GM21825 (cell line): ENCODE results near the gene CELF5.

Source experiments
- ATAC-seq: cut with Tn5 transposase; IDR thresholded peaks from one replicate; pipeline ENCODE4 v1.9.1; 2021; ENCODE audit warnings: mild to moderate bottlenecking, moderate library complexity; ENCODE audit not compliant: unreplicated experiment

The CELF5 gene

GRCh38 chr19:3236272-3236671 lies 11.8 kb downstream of the CELF5 start:
- no peak for ATAC-seq

GRCh38 chr19:3238066-3238561 lies 13.7 kb downstream of the CELF5 start:
- no peak for ATAC-seq

DNA sequence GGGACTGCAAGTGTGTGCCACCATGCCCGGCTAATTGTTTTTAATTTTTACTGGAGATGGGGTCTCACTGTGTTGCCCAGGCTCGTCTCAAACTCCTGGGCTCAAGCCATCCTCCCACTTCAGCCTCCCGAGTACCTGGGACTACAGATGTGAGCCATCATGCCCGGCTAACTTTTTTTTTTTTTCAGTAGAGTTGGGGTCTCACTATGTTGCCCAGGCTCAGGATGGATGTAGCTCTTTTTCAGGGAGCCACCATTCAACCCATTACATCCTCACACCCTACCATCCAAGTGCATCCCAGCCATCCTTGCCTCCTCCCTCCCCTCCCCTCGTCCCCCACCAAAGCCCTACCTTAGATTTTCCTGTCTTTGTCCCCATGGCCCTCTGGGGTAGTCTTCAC lies 14.9 kb downstream of the CELF5 start:
- ATAC-seq, result no peak

- no peak for ATAC-seq
These were observed 19.6 kb downstream of the CELF5 start for GRCh38 chr19:3243819-3244700.

DNA sequence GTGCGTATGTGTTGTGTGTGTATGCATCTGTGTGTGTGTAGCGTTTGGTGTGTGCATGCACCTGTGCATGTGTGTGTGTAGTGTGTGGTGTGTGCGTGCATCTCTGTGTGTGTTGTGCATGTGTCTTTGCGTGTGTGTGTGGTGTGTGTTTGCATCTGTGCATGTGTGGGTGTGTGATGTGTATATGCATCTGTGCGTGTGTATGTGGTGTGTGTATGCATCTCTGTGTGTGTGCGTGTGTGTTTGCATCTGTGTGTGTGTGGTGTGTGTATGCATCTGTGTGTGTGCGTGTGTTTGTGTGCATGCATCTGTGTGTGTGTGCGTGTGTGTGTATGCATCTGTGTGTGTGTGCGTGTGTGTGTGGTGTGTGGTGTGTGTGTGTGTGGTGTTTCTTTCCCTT lies 20.6 kb downstream of the CELF5 start:
- ATAC-seq, result no peak

- ATAC-seq, result no peak
These were observed 24.4 kb downstream of the CELF5 start for GRCh38 chr19:3248728-3249326.

GRCh38 chr19:3249408-3249807 lies 24.9 kb downstream of the CELF5 start:
- ATAC-seq, result no peak

DNA sequence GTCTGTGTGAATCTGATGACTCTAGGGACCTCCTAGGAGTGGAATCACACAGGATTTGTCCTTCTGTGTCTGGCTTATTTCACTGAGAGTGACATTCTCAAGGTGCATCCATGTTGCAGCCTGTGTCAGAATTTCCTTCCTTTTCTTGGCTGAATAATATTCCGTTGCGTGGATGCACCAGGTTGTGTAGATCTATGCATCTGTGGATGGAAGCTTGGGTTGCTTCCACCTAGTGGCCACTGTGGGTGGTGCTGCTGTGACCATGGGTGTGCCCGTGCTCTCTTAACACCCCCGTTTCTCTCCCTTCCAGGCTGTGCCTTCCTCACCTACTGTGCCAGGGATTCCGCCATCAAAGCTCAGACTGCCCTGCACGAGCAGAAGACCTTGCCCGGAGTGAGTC lies 26.2 kb downstream of the CELF5 start:
- no peak for ATAC-seq

GRCh38 chr19:3251229-3251628 lies 26.8 kb downstream of the CELF5 start:
- ATAC-seq, result no peak

GRCh38 chr19:3252650-3253049 lies 28.2 kb downstream of the CELF5 start:
- ATAC-seq, result no peak

GRCh38 chr19:3253270-3253669 lies 28.8 kb downstream of the CELF5 start:
- ATAC-seq, result no peak

- no peak for ATAC-seq
These were observed 30.1 kb downstream of the CELF5 start for GRCh38 chr19:3254520-3254919.

GRCh38 chr19:3257071-3257470 lies 32.6 kb downstream of the CELF5 start:
- no peak for ATAC-seq

GRCh38 chr19:3262362-3262761 lies 37.9 kb downstream of the CELF5 start:
- ATAC-seq, result no peak

- no peak for ATAC-seq
These were observed 39.4 kb downstream of the CELF5 start for GRCh38 chr19:3263866-3264265.

DNA sequence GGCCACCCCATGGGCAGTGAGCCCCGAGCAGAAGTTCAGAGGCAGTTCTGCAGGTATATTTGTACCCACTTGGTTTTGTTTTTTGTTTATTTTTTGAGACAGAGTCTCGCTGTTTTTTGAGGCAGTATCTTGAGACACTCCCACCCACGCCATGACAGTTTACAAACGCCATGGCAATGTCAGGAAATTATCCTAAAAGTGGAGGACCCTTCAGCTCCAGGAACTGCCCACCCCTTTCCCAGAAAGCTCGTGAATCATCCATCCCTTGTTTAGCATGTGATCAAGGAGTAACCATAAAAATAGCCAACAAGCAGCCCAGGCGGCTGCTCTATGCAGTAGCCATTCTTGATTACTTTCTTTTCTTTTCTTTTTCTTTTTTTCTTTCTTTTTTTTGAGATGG lies 41.0 kb downstream of the CELF5 start:
- no peak for ATAC-seq

DNA sequence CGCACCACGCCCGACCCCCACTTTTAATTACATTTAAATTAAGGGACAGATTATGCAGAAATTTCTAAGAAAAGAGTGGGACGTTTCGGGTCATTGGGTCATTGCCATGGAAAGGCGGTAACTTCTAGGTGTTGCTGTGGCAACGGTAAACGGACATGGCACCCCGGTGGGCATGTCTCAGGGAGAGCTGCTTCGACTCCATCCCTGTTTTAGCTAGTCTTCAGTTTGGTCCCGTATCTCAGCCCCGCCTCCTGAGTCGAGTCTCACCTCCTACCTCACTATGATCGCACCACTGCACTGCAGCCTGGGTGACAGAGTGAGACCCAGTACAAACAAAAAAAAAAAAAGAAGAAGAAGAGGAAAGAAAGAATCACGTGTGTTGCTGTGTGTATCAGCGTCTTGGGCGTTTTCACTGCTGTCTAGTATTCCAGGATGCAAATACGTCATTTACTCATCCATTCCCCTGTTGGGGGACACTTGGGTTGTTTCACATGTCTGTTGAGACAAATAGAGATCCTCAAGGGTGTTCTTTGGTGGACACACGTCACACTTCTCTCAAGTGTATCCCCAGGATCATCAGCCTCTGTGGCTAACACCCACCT lies 41.7 kb downstream of the CELF5 start:
- no peak for ATAC-seq

GRCh38 chr19:3266792-3267514 lies 42.5 kb downstream of the CELF5 start:
- no peak for ATAC-seq

- ATAC-seq, result no peak
These were observed 43.9 kb downstream of the CELF5 start for GRCh38 chr19:3268326-3268725.

DNA sequence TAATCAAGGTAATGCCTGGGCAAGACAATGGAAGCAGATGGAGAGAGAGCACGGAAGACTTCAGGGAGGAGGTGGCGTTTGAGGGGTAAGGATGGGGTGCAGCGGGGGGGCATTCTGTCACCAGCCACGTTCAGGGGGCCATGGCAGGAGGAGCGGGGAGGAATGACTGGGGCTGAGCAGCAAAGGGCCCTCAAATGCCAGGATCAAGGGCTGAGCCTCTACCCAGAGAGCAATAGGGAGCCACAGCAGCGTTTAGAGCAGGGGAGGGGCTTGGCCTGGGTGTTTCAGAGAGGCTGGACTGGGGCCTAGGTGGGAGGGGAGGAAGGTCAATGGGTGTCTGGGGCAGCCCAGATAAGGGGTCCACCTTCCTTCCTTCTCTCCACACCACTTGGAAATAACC lies 44.3 kb downstream of the CELF5 start:
- no peak for ATAC-seq
